Dendritic cell treated with granulocyte-macrophage colony-stimulating factor and Interleukin-4, amounts not matched to agents 40 ng/mL and 50 ng/mL, for 4 days (primary cell): ENCODE data around the gene SMG6.

ENCODE experiments used
- H3K27ac Mint-ChIP-seq: one replicate; pipeline ENCODE4 v1.8.0; 2022; ENCODE audit warnings: mild to moderate bottlenecking, mixed read lengths
- H3K27me3 Mint-ChIP-seq: one replicate; pipeline ENCODE4 v1.8.0; 2022; ENCODE audit warnings: mild to moderate bottlenecking, mixed read lengths
- H3K36me3 Mint-ChIP-seq: one replicate; pipeline ENCODE4 v1.8.0; 2022; ENCODE audit warnings: low read depth, mixed read lengths
- H3K4me1 Mint-ChIP-seq: one replicate; pipeline ENCODE4 v1.8.0; 2022; ENCODE audit warnings: low read depth, mixed read lengths
- H3K4me3 Mint-ChIP-seq: one replicate; pipeline ENCODE4 v1.8.0; 2022; ENCODE audit warnings: mild to moderate bottlenecking, moderate library complexity, mixed read lengths
- H3K9me3 Mint-ChIP-seq: one replicate; pipeline ENCODE4 v1.8.0; 2022; ENCODE audit warnings: mixed read lengths
- intact Hi-C: fragments of 100-400 bp; cut with micrococcal nuclease; formaldehyde crosslinking; loops from one replicate; pipeline ENCODE4 v1.15.0; 2022

SMG6 gene

GRCh38 chr17:2094891-2095535 lies 208.6 kb downstream of the SMG6 start:
- peaks cover 20% of the 10 kb centered on the region for H3K36me3 Mint-ChIP-seq
- no peak overlapping the region for H3K27ac Mint-ChIP-seq
- H3K27me3 Mint-ChIP-seq, result peaks cover 26% of the 10 kb centered on the region
- no peaks in the 10 kb centered on the region for H3K9me3 Mint-ChIP-seq
- H3K4me1 Mint-ChIP-seq, result peaks cover 17% of the 10 kb centered on the region
- intact Hi-C loops, result no loop called here
- no peak overlapping the region for H3K4me3 Mint-ChIP-seq

- H3K27me3 Mint-ChIP-seq, result peaks cover 30% of the 10 kb centered on the region
- H3K9me3 Mint-ChIP-seq, result no peaks in the 10 kb centered on the region
- intact Hi-C loops, result no loop called here
- no peak overlapping the region for H3K4me3 Mint-ChIP-seq
- H3K27ac Mint-ChIP-seq, result no peak overlapping the region
- H3K36me3 Mint-ChIP-seq, result peaks cover 24% of the 10 kb centered on the region
- peaks cover 33% of the 10 kb centered on the region for H3K4me1 Mint-ChIP-seq
Measured at GRCh38 chr17:2093349-2093748, 210.2 kb downstream of the SMG6 start.

GRCh38 chr17:2092253-2092652 lies 211.3 kb downstream of the SMG6 start:
- H3K4me3 Mint-ChIP-seq, result no peak overlapping the region
- intact Hi-C loops, result no loop called here
- no peaks in the 10 kb centered on the region for H3K9me3 Mint-ChIP-seq
- peaks cover 44% of the 10 kb centered on the region for H3K4me1 Mint-ChIP-seq
- peaks cover 38% of the 10 kb centered on the region for H3K27me3 Mint-ChIP-seq
- no peak overlapping the region for H3K27ac Mint-ChIP-seq
- peaks cover 33% of the 10 kb centered on the region for H3K36me3 Mint-ChIP-seq

- peaks cover 57% of the 10 kb centered on the region for H3K4me1 Mint-ChIP-seq
- peaks cover 49% of the 10 kb centered on the region for H3K27me3 Mint-ChIP-seq
- H3K9me3 Mint-ChIP-seq, result no peaks in the 10 kb centered on the region
- peaks cover 34% of the 10 kb centered on the region for H3K36me3 Mint-ChIP-seq
- H3K4me3 Mint-ChIP-seq, result no peak overlapping the region
- H3K27ac Mint-ChIP-seq, result no peak overlapping the region
- intact Hi-C loops, result no loop called here
Measured at GRCh38 chr17:2090804-2091534, 212.6 kb downstream of the SMG6 start.

GRCh38 chr17:2090210-2090641 lies 213.4 kb downstream of the SMG6 start:
- Mint-ChIP-seq H3K4me1 (peaks cover 65% of the 10 kb centered on the region), H3K27ac (peak overlapping the region; percentile 60), H3K4me3 (no peak overlapping the region), H3K27me3 (peaks cover 56% of the 10 kb centered on the region), H3K36me3 (peaks cover 41% of the 10 kb centered on the region), H3K9me3 (no peaks in the 10 kb centered on the region)
- intact Hi-C loops, result no loop called here

GRCh38 chr17:2089021-2089422 lies 214.6 kb downstream of the SMG6 start:
- intact Hi-C loops, result loop anchor here (2.0 to 5.0 kb wide), 3 partner anchors 30 to 48 kb away; no protein-coding TSS in a partner anchor
- Mint-ChIP-seq H3K27me3 (peaks cover 64% of the 10 kb centered on the region), H3K4me1 (peaks cover 77% of the 10 kb centered on the region)

GRCh38 chr17:2087597-2088211 lies 215.9 kb downstream of the SMG6 start:
- H3K27ac Mint-ChIP-seq, result peak overlapping the region; percentile 52
- peaks cover 43% of the 10 kb centered on the region for H3K36me3 Mint-ChIP-seq
- intact Hi-C loops, result loop anchor here (2.0 to 5.0 kb wide), 3 partner anchors 29 to 50 kb away; no protein-coding TSS in a partner anchor
- H3K9me3 Mint-ChIP-seq, result no peaks in the 10 kb centered on the region
- peaks cover 90% of the 10 kb centered on the region for H3K4me1 Mint-ChIP-seq
- H3K4me3 Mint-ChIP-seq, result peak overlapping the region; percentile 17
- H3K27me3 Mint-ChIP-seq, result peaks cover 66% of the 10 kb centered on the region

More at GRCh38 chr17:2089021-2089422, 214.6 kb downstream of the SMG6 start:
- Mint-ChIP-seq H3K27ac (peak overlapping the region; percentile 60), H3K9me3 (no peaks in the 10 kb centered on the region), H3K4me3 (no peak overlapping the region), H3K36me3 (peaks cover 50% of the 10 kb centered on the region)

- Mint-ChIP-seq H3K36me3 (peaks cover 43% of the 10 kb centered on the region), H3K9me3 (no peaks in the 10 kb centered on the region), H3K27ac (no peak overlapping the region), H3K4me1 (peaks cover 96% of the 10 kb centered on the region), H3K27me3 (peaks cover 68% of the 10 kb centered on the region), H3K4me3 (no peak overlapping the region)
- intact Hi-C loops, result loop anchor here (5.0 kb wide), 1 partner anchor 51 kb away; no protein-coding TSS in a partner anchor
Measured at GRCh38 chr17:2086306-2086705, 217.3 kb downstream of the SMG6 start.

GRCh38 chr17:2085648-2085949 lies 218.0 kb downstream of the SMG6 start:
- Mint-ChIP-seq H3K9me3 (no peaks in the 10 kb centered on the region), H3K4me3 (no peak overlapping the region), H3K36me3 (peaks cover 49% of the 10 kb centered on the region), H3K27me3 (peaks cover 70% of the 10 kb centered on the region), H3K27ac (no peak overlapping the region), H3K4me1 (peaks cover 90% of the 10 kb centered on the region)
- intact Hi-C loops, result loop anchor here (5.0 kb wide), 1 partner anchor 52 kb away; no protein-coding TSS in a partner anchor

- Mint-ChIP-seq H3K4me3 (no peak overlapping the region), H3K4me1 (peaks cover 86% of the 10 kb centered on the region), H3K27ac (peak overlapping the region; percentile 38), H3K27me3 (peaks cover 68% of the 10 kb centered on the region), H3K9me3 (no peaks in the 10 kb centered on the region), H3K36me3 (peaks cover 52% of the 10 kb centered on the region)
- intact Hi-C loops, result loop anchor here (5.0 kb wide), 1 partner anchor 52 kb away; no protein-coding TSS in a partner anchor
Measured at GRCh38 chr17:2084766-2085647, 218.6 kb downstream of the SMG6 start.

GRCh38 chr17:2084036-2084765 lies 219.4 kb downstream of the SMG6 start:
- peaks cover 60% of the 10 kb centered on the region for H3K36me3 Mint-ChIP-seq
- H3K9me3 Mint-ChIP-seq, result no peaks in the 10 kb centered on the region
- peaks cover 78% of the 10 kb centered on the region for H3K4me1 Mint-ChIP-seq
- H3K4me3 Mint-ChIP-seq, result no peak overlapping the region
- intact Hi-C loops, result no loop called here
- peaks cover 75% of the 10 kb centered on the region for H3K27me3 Mint-ChIP-seq
- H3K27ac Mint-ChIP-seq, result peak overlapping the region; percentile 38

GRCh38 chr17:2083613-2084035 lies 220.0 kb downstream of the SMG6 start:
- Mint-ChIP-seq H3K27me3 (peaks cover 76% of the 10 kb centered on the region), H3K27ac (peak overlapping the region; percentile 19), H3K4me1 (peaks cover 72% of the 10 kb centered on the region), H3K4me3 (no peak overlapping the region), H3K36me3 (peaks cover 65% of the 10 kb centered on the region), H3K9me3 (no peaks in the 10 kb centered on the region)
- intact Hi-C loops, result no loop called here
